HCT116 (cell line): Measurements from ENCODE around the gene LRG1. TPM values are rescaled to one million over a fixed set of nuclear protein-coding genes. Genes with fewer than 3 reads are reported as not detected.

ENCODE experiments used
- ATAC-seq: fragments of 200-7000 bp; cut with Tn5 transposase; 2 replicates; pipeline ENCODE4 v1.9.1; 2020; ENCODE audit warnings: mild to moderate bottlenecking, moderate library complexity
- BruUV-seq: library from RNA; stranded (reverse); fragments of 400-500 nt; replicated peaks from 2 replicates; lab custom pipeline; 2021; lab: Mats Ljungman, UMichigan
- CTCF ChIA-PET: fragments of 300-600 bp; sonication (Branson Sonifier 250); formaldehyde crosslinking; loops from one replicate; lab custom pipeline; 2021; ENCODE audit warnings: antibody characterized with exemption; lab: Charles Lee
- POLR2A ChIA-PET: fragments of 300-600, 350-600 bp; sonication (Branson Sonifier 250); formaldehyde crosslinking; loops from one replicate; lab custom pipeline; 2021; ENCODE audit warnings: antibody characterized with exemption; lab: Charles Lee
- RAD21 ChIA-PET, 2 experiments: fragments of 300-600 bp; sonication (Branson Sonifier 250); formaldehyde crosslinking; loops; one replicate each; lab custom pipeline; 2023; ENCODE audit warnings: low total read pairs in 2 of 2; ENCODE audit not compliant: uncharacterized antibody in 2 of 2, unreplicated experiment in 2 of 2, low non-redundant PET in 1 of 2; lab: Charles Lee
- DNase-seq: peaks from one replicate; pipeline ENCODE4 v3.0.0-alpha.2; 2010; ENCODE audit warnings: low read depth, low spot score
- H2AFZ ChIP-seq: fragments of 200-600 bp; shearing (Covaris generic), sonication (generic); 2 replicates; pipeline ENCODE4 v1.6.1; 2017; ENCODE audit warnings: low read depth, mixed run types, mixed read lengths, antibody characterized with exemption, low read length; ENCODE audit not compliant: poor library complexity, severe bottlenecking
- H3K27ac ChIP-seq: 2 replicates; pipeline ENCODE4 v1.5.1; 2012; ENCODE audit warnings: low read depth, low read length
- H3K27me3 ChIP-seq: fragments of 200-600 bp; sonication (generic); 2 replicates; pipeline ENCODE4 v1.6.1; 2016; ENCODE audit warnings: mixed run types, low read length, mixed read lengths; ENCODE audit not compliant: insufficient read depth
- H3K36me3 ChIP-seq, 2 experiments: fragments of 200-500 bp in 1 of 2; fragments of 200-600 bp in 1 of 2; sonication (Bioruptor generic) in 1 of 2; sonication (generic) in 1 of 2; 2 replicates each; pipeline versions ENCODE4 v1.5.1 to v1.6.1; 2014 to 2016; ENCODE audit warnings: low read length in 2 of 2, inconsistent platforms in 1 of 2, mixed read lengths in 1 of 2, mixed run types in 1 of 2; ENCODE audit not compliant: insufficient read depth in 2 of 2, control insufficient read depth in 1 of 2
- H3K4me1 ChIP-seq, 2 experiments: fragments of 200-600 bp in 1 of 2; sonication (generic) in 1 of 2; 2 replicates each; pipeline versions ENCODE4 v1.5.1 to v1.6.1; 2012 to 2017; ENCODE audit warnings: low read length in 2 of 2, inconsistent platforms in 1 of 2, mild to moderate bottlenecking in 1 of 2, mixed read lengths in 1 of 2, mixed run types in 1 of 2, moderate library complexity in 1 of 2; ENCODE audit not compliant: insufficient read depth in 2 of 2, control insufficient read depth in 1 of 2
- H3K4me2 ChIP-seq: fragments of 200-600 bp; sonication (generic); 2 replicates; pipeline ENCODE4 v1.6.1; 2017; ENCODE audit warnings: mixed run types, low read length, mixed read lengths
- H3K4me3 ChIP-seq, 2 experiments: fragments of 200-600 bp in 1 of 2; sonication (generic) in 1 of 2; replicated peaks in 1 of 2; 2 replicates each; pipeline ENCODE4 v1.5.1; 2011 to 2016; ENCODE audit warnings: low read length in 2 of 2, control low read depth in 1 of 2, low read depth in 1 of 2, mild to moderate bottlenecking in 1 of 2, mixed read lengths in 1 of 2, mixed run types in 1 of 2
- H3K79me2 ChIP-seq: fragments of 200-600 bp; sonication (generic); 2 replicates; pipeline ENCODE4 v1.6.1; 2017; ENCODE audit warnings: mild to moderate bottlenecking, mixed run types, low read length, moderate library complexity, mixed read lengths; ENCODE audit not compliant: insufficient read depth
- H3K9ac ChIP-seq: fragments of 200-600 bp; sonication (generic); 2 replicates; pipeline ENCODE4 v1.6.1; 2016; ENCODE audit warnings: low read length, mixed read lengths
- H3K9me2 ChIP-seq: fragments of 200-600 bp; sonication (generic), shearing (Covaris generic); 2 replicates; pipeline ENCODE4 v1.6.1; 2017; ENCODE audit warnings: mixed run types, mild to moderate bottlenecking, moderate library complexity; ENCODE audit not compliant: insufficient read depth
- H3K9me3 ChIP-seq, 2 experiments: fragments of 200-500 bp in 1 of 2; fragments of 200-600 bp in 1 of 2; sonication (Bioruptor generic) in 1 of 2; sonication (generic) in 1 of 2; 2 replicates each; pipeline ENCODE4 v1.6.1; 2014 to 2017; ENCODE audit warnings: low read length in 2 of 2, mixed read lengths in 2 of 2, inconsistent platforms in 1 of 2, low read depth in 1 of 2, mild to moderate bottlenecking in 1 of 2, mixed run types in 1 of 2, moderate library complexity in 1 of 2; ENCODE audit not compliant: control insufficient read depth in 1 of 2, insufficient read depth in 1 of 2
- H4K20me1 ChIP-seq: fragments of 200-600 bp; sonication (generic), shearing (Covaris generic); 2 replicates; pipeline ENCODE4 v1.6.1; 2017; ENCODE audit warnings: mixed run types, mild to moderate bottlenecking, moderate library complexity; ENCODE audit not compliant: insufficient read depth
- CBX3 ChIP-seq: IDR thresholded peaks from 2 replicates; pipeline ENCODE4 v1.6.1; 2012; ENCODE audit warnings: low read depth
- CEBPB ChIP-seq: IDR thresholded peaks from 2 replicates; pipeline ENCODE4 v1.6.1; 2012; ENCODE audit warnings: low read depth
- ELF1 ChIP-seq: IDR thresholded peaks from 2 replicates; pipeline ENCODE4 v1.6.1; 2012; ENCODE audit warnings: low read depth, borderline replicate concordance
- EZH2 ChIP-seq: fragments of 200-600 bp; sonication (generic); IDR thresholded peaks from 2 replicates; pipeline ENCODE4 v1.6.1; 2017; ENCODE audit warnings: antibody characterized with exemption, mixed run types
- EZH2phosphoT487 ChIP-seq: fragments of 200-600 bp; IDR thresholded peaks from 2 replicates; pipeline ENCODE4 v1.6.1; 2018; ENCODE audit warnings: antibody characterized with exemption, borderline replicate concordance
- JUND ChIP-seq: IDR thresholded peaks from 2 replicates; pipeline ENCODE4 v1.6.1; 2012
- POLR2AphosphoS5 ChIP-seq: IDR thresholded peaks from 2 replicates; pipeline ENCODE4 v1.6.1; 2011; ENCODE audit warnings: mild to moderate bottlenecking, low read depth, low read length, moderate library complexity
- RAD21 ChIP-seq: IDR thresholded peaks from 2 replicates; pipeline ENCODE4 v1.6.1; 2012; ENCODE audit warnings: low read depth, mild to moderate bottlenecking
- SIN3A ChIP-seq: IDR thresholded peaks from 2 replicates; pipeline ENCODE4 v1.6.1; 2012; ENCODE audit warnings: low read depth
- SP1 ChIP-seq: IDR thresholded peaks from 2 replicates; pipeline ENCODE4 v1.6.1; 2012; ENCODE audit warnings: low read depth
- SRF ChIP-seq: IDR thresholded peaks from 2 replicates; pipeline ENCODE4 v1.6.1; 2012; ENCODE audit warnings: low read depth
- TCF7L2 ChIP-seq: IDR thresholded peaks from 2 replicates; pipeline ENCODE4 v1.7.0; 2011; ENCODE audit warnings: borderline replicate concordance, inconsistent platforms; ENCODE audit not compliant: insufficient read depth, insufficient read length; ENCODE audit errors: extremely low read depth
- YY1 ChIP-seq: IDR thresholded peaks from 2 replicates; pipeline ENCODE4 v1.6.1; 2011; ENCODE audit warnings: low read length, low read depth, moderate library complexity, mild to moderate bottlenecking; ENCODE audit not compliant: insufficient replicate concordance; ENCODE audit errors: extremely low read depth
- ZFX ChIP-seq: fragments of 450-650 bp; IDR thresholded peaks from 2 replicates; pipeline ENCODE4 v1.6.1; 2017
- ZNF274 ChIP-seq: fragments of 200-500 bp; sonication (Bioruptor generic); IDR thresholded peaks from 2 replicates; pipeline ENCODE4 v1.6.1; 2014; ENCODE audit warnings: mild to moderate bottlenecking, low read depth, low read length, inconsistent platforms
- intact Hi-C: fragments of 100-400 bp; cut with micrococcal nuclease; formaldehyde crosslinking; loops from 2 replicates; pipeline ENCODE4 v1.10.0; 2022
- total RNA-seq: library from RNA; stranded (reverse); gene quantifications from one replicate; pipeline ENCODE4 v1.2.1, GENCODE V29; 2021; ENCODE audit not compliant: unreplicated experiment
- TF ChIP-seq, protein P1 (sequence below): IDR thresholded peaks from 2 replicates; pipeline ENCODE4 v1.6.1; 2012; ENCODE audit warnings: low read depth
- TF ChIP-seq, protein P2 (sequence below), 3 experiments: fragments of 200-600 bp in 1 of 3; sonication (generic) in 1 of 3; IDR thresholded peaks in 2 of 3; conservative IDR thresholded peaks in 1 of 3; 2 replicates each; pipeline ENCODE4 v1.5.1; 2012 to 2017; ENCODE audit warnings: low read depth in 2 of 3, low read length in 2 of 3, antibody characterized with exemption in 1 of 3, borderline replicate concordance in 1 of 3, control low read depth in 1 of 3, mild to moderate bottlenecking in 1 of 3, mixed read lengths in 1 of 3, mixed run types in 1 of 3, moderate library complexity in 1 of 3; ENCODE audit not compliant: insufficient read depth in 1 of 3
- TF ChIP-seq, protein P3 (sequence below): IDR thresholded peaks from 2 replicates; pipeline ENCODE4 v1.6.1; 2012

The LRG1 gene
- total RNA-seq, 1 experiment from 2014 or later: 1.3 TPM

DNA sequence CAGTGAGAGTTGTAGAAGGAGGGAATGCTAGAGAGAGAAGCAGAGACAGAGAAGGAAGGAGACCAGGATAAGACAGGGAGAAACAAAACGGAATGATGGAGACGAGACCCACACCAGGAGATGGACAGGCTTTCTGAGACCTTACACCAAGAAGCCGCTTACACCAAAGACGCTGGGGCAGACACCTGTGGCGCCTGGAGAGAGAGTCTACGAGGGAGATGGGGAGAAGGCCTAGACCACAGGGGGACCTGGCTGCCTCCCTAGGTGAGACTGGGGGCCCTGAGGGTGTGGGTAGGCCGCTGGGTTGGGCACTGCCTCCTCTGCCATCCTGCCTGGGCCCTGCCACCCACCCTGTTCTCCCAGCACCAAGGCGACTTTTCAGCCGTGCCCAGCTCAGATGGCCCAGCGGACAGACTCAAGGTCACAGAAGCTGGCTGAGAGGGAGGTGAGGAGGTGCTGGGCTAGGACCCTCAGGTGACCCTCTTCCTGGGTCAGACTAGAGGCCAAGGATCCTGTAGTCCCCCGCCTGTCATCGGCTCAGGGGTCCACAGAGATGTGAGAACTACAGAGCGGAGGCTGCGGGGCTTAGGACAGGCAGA lies 9.8 kb downstream of the LRG1 start:
- BruUV-seq: no TSS peak
- TF ChIP-seq CEBPB (no peak), ELF1 (no peak), SP1 (no peak), SIN3A (no peak), JUND (no peak), RAD21 (no peak), ZNF274 (no peak), EZH2 (no peak), POLR2AphosphoS5 (no peak), YY1 (no peak), SRF (no peak), EZH2phosphoT487 (no peak), TCF7L2 (no peak), CBX3 (no peak), ZFX (no peak)
- TF ChIP-seq, protein P1, sequence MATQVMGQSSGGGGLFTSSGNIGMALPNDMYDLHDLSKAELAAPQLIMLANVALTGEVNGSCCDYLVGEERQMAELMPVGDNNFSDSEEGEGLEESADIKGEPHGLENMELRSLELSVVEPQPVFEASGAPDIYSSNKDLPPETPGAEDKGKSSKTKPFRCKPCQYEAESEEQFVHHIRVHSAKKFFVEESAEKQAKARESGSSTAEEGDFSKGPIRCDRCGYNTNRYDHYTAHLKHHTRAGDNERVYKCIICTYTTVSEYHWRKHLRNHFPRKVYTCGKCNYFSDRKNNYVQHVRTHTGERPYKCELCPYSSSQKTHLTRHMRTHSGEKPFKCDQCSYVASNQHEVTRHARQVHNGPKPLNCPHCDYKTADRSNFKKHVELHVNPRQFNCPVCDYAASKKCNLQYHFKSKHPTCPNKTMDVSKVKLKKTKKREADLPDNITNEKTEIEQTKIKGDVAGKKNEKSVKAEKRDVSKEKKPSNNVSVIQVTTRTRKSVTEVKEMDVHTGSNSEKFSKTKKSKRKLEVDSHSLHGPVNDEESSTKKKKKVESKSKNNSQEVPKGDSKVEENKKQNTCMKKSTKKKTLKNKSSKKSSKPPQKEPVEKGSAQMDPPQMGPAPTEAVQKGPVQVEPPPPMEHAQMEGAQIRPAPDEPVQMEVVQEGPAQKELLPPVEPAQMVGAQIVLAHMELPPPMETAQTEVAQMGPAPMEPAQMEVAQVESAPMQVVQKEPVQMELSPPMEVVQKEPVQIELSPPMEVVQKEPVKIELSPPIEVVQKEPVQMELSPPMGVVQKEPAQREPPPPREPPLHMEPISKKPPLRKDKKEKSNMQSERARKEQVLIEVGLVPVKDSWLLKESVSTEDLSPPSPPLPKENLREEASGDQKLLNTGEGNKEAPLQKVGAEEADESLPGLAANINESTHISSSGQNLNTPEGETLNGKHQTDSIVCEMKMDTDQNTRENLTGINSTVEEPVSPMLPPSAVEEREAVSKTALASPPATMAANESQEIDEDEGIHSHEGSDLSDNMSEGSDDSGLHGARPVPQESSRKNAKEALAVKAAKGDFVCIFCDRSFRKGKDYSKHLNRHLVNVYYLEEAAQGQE: no peak
- TF ChIP-seq, protein P2, sequence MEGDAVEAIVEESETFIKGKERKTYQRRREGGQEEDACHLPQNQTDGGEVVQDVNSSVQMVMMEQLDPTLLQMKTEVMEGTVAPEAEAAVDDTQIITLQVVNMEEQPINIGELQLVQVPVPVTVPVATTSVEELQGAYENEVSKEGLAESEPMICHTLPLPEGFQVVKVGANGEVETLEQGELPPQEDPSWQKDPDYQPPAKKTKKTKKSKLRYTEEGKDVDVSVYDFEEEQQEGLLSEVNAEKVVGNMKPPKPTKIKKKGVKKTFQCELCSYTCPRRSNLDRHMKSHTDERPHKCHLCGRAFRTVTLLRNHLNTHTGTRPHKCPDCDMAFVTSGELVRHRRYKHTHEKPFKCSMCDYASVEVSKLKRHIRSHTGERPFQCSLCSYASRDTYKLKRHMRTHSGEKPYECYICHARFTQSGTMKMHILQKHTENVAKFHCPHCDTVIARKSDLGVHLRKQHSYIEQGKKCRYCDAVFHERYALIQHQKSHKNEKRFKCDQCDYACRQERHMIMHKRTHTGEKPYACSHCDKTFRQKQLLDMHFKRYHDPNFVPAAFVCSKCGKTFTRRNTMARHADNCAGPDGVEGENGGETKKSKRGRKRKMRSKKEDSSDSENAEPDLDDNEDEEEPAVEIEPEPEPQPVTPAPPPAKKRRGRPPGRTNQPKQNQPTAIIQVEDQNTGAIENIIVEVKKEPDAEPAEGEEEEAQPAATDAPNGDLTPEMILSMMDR (IDR thresholded peaks at IDR 0.05 in 2 of 3, conservative IDR thresholded peaks at IDR 0.05 in 1 of 3; ENCODE audit: borderline replicate concordance in 1 of 3, insufficient read depth in 1 of 3, low read depth in 2 of 3, low read length in 2 of 3): no peak
- TF ChIP-seq, protein P3, sequence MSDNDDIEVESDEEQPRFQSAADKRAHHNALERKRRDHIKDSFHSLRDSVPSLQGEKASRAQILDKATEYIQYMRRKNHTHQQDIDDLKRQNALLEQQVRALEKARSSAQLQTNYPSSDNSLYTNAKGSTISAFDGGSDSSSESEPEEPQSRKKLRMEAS: no peak
- no peak overlapping the region for H3K9ac ChIP-seq
- no peak overlapping the region for H3K4me3 ChIP-seq
- no peaks in the 10 kb centered on the region for H3K36me3 ChIP-seq
- no peaks in the 10 kb centered on the region for H3K27me3 ChIP-seq
- no peaks in the 10 kb centered on the region for H3K9me3 ChIP-seq
- no peak overlapping the region for H3K27ac ChIP-seq
- H2AFZ ChIP-seq: no peak overlapping the region
- no peaks in the 10 kb centered on the region for H3K9me2 ChIP-seq
- CTCF ChIA-PET: no interaction called here
- ATAC-seq: no peak
- H3K4me1 ChIP-seq: peaks cover 0 to 8% of the 10 kb centered on the region in 2 experiments; a peak in 2 of 4 replicates
- POLR2A ChIA-PET: no interaction called here
- RAD21 ChIA-PET: no interaction called here
- H3K4me2 ChIP-seq: no peak overlapping the region
- intact Hi-C loops: loop anchor here (10.0 kb wide), 1 partner anchor 265 kb away; no protein-coding TSS in a partner anchor
- H3K79me2 ChIP-seq: no peaks in the 10 kb centered on the region
- H4K20me1 ChIP-seq: no peaks in the 10 kb centered on the region
- no peak for DNase-seq
